HL-60/S4 treated with phorbol 12-myristate 13-acetate at 8.2 ng/mL for 4 days and 3 days (cell line): ENCODE data around the gene NGLY1.

ENCODE experiments used
- in situ Hi-C: fragments of 300-500 bp; cut with MboI; formaldehyde crosslinking; loops from 2 replicates; pipeline ENCODE4 v1.15.0; 2022; ENCODE audit warnings: low sequenced_read_pairs

Gene NGLY1

GRCh38 chr3:25784971-25785370, 1.7 kb upstream of the NGLY1 start:
- in situ Hi-C loops, result no loop called here

- in situ Hi-C loops, result no loop called here
Observed at GRCh38 chr3:25783661-25784512, 644 bp upstream of the NGLY1 start.

- in situ Hi-C loops, result no loop called here
Observed at GRCh38 chr3:25782636-25782937, 656 bp downstream of the NGLY1 start.

- in situ Hi-C loops, result no loop called here
Observed at GRCh38 chr3:25781758-25782594, 1.3 kb downstream of the NGLY1 start.

DNA sequence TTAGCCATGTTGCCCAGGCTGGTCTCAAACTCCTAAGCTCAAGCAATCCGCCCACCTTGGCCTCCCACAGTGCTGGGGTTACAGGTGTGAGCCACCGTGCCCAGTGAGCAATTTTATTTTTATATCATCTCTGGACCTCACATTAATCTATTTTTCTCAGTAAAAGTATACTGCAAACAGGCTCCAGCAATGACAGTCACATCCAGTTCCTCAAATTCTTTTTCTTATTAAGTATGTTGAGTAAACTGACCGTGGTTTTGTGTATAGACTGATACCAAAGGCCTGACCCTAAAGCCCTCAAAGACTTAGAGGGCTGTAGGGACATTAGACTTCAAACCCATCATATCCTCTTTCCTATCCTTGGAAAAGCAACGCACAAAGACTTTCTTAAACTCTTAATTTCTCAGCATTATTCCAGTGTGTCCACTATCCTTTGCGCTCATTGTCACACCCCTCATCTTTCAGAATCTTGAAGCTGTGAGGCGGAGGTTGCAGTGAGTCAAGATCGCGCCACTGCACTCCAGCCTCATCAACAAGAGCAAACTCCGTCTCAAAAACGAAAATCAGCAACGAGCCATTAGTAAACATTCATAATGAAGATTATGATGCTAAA, 2.0 kb downstream of the NGLY1 start:
- in situ Hi-C loops, result no loop called here

GRCh38 chr3:25780618-25781017, 2.6 kb downstream of the NGLY1 start:
- in situ Hi-C loops, result no loop called here

DNA sequence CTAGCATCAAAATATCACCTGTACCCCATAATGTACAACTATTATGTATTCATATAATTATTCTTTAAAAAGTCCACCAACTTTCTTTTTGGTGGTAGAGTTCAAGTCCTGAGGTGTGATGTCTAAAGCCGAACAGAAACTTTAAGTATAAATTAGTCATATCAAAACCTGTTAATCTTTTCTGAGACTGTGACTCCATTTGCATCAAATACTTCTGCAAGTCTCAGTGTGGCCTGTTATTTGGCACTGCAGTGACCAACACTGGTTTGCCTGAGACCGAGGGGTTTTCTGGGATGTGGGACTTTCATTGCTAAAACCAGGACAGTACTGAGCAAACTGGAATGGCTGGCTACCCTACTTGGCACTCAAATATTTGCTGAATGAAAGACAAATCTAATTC, 7.3 kb downstream of the NGLY1 start:
- in situ Hi-C loops, result no loop called here

- in situ Hi-C loops, result no loop called here
Observed at GRCh38 chr3:25768851-25769250, 14.4 kb downstream of the NGLY1 start.

DNA sequence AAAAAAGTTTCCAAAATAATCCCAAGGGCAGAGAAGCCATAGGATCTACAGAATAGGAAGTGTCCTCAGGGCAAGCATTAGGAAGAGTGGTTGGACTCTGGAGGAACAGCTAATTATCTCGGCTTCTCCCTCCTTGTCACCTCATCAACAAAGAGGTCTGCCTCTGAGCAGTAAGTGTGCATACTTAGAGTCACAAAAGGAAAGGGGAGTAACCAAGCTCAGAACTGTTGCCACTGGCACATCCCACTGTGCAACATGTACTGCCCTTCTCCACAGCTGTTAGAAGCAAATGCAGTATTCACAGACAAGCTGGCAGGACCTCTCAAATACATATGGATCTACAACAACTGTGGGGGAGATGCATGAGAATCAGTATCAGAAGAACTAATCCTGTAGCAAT, 31.5 kb downstream of the NGLY1 start:
- in situ Hi-C loops, result no loop called here

DNA sequence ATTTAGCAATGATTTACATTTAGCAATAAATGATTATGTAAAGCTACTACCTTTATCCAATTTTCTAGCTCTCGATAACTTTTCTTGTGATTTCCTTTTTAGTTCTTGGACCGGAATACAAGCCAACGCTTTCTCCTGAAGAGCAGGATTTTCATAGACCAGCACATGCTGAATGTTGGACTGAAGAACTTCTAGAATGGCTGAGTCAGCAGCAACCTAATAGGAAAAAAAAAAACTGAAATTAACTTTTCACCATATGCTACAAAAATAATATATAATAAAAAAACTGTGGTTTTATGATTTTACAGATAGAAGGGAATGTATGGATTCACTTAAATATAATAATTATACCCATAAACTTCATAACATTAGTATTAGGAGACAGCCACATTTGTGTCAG, 32.2 kb downstream of the NGLY1 start:
- in situ Hi-C loops, result no loop called here

- in situ Hi-C loops, result no loop called here
Observed at GRCh38 chr3:25749031-25749581, 34.1 kb downstream of the NGLY1 start.

GRCh38 chr3:25748189-25748588, 35.1 kb downstream of the NGLY1 start:
- in situ Hi-C loops, result no loop called here

GRCh38 chr3:25747033-25747432, 36.2 kb downstream of the NGLY1 start:
- in situ Hi-C loops, result no loop called here

DNA sequence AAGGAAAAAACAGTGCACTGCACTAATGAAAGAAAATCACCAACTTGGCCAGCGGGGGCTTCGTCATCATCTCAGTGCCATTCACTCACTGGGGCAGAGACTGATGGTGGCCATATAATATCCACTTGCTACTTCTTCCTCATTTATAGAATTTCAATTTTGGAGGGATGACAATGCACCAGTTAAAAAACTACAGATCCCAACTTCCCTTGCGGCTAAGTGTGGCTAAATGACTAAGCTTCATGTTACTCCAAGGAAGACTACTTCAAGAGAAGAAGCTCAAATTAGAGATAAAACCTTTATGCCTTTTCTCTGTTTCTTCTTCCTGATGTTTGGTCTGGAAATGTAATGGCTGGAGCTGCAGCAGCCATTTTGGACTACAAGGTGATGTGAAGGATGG, 38.8 kb downstream of the NGLY1 start:
- in situ Hi-C loops, result no loop called here

- in situ Hi-C loops, result no loop called here
Observed at GRCh38 chr3:25728101-25728500, 55.1 kb downstream of the NGLY1 start.

DNA sequence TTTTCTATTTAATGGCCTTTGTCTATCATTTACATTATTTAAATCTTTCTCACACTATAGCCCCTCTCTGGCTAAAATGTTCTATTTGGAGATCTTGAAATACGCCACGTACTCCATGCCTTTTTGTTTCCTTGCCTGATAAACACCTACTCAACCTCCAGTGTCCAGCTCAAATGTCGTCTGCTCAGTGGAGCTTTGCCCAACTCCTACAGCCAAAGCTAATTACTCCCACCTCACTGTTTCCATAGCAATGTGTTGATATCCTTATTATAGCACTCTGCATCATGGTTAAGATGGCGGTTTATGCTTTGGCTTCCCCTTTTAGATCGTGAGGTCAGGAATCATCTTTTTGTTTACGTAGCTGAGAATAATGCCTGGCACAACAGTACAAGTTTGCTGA, 55.9 kb downstream of the NGLY1 start:
- in situ Hi-C loops, result no loop called here

DNA sequence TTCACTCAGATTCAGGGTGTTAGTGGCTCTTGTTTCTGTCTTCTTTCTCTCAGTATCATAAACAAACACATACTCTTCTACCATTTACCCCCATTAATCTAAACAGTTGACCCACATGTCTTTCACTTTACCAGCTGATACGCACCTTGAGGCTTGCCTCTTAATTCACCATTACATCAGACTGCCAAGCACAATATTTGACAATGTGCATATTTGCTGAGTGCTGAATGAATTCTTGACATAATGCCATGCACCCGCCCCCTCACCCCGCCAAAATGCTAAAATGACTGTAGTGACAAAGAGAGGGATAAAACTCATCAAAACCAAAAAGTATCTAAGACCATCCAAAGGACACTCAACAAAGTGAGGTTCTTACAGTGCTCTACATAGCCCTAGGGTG, 57.4 kb downstream of the NGLY1 start:
- in situ Hi-C loops, result no loop called here

DNA sequence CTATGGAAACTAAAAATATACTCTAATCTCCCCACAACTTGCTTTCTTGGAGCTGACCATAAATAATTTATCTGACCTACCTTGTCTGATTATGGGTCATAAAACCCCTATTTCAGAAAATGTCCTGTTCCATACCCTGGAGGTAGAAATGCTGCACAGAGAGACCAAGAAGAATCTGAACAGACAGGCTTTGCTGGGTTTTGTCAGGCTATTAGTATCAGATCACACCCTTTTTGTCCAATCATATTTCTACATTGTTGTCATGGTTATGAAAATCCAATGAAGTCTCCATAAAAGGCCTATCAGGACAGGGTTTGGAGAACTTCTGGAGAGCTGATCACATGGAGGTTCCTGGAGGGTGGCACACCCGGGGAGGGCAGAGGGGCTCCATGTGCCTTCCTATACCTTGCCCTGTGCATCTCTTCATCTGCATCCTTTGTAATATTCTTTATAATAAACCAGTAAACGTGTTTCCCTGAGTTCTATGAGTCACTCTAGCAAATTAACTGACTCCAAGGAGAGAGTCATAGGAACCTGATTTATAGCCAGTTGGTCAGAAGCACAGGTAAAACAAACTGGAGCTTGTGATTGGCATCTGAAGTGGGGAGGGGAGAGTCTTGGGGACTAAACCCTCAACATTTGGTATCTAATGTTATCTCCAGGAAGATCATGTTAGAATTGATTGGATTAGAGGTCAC, 58.1 kb downstream of the NGLY1 start:
- in situ Hi-C loops, result no loop called here

- in situ Hi-C loops, result no loop called here
Observed at GRCh38 chr3:25723802-25724201, 59.4 kb downstream of the NGLY1 start.

DNA sequence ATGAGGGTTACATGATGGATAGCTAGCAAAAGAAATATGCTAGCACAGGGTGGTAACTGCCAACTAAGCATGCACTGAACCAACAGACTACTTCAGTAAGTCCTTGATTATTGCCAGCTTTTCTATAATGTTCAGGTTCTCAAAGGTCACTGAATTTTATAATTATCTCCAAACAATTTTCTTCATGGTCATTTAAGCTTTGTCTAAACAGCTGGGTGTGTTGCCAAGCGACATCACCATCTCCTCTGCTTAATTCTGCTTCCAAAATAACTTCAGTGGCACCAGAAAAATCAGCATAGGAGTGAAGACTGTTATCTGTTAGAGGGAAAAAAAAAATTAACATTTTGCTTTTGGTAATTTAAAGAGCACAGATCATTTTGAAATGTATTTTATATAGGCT, 63.9 kb downstream of the NGLY1 start:
- in situ Hi-C loops, result no loop called here
